Loucy (cell line): ENCODE data around the gene CCDC88A.
"Not testable (repeated sequence)": the region's sequence is repeated elsewhere in the genome, so short reads cannot be mapped to it uniquely, and the experiment has no call there.

ENCODE experiments used
- H2AFZ ChIP-seq: fragments of 200-600 bp; sonication (generic); 2 replicates; pipeline ENCODE4 v1.6.0; 2016; ENCODE audit warnings: antibody characterized with exemption, mild to moderate bottlenecking, low read length, moderate library complexity
- H3F3A ChIP-seq: fragments of 200-600 bp; 2 replicates; pipeline ENCODE4 v1.6.0; 2016; ENCODE audit warnings: antibody characterized with exemption, low read depth, mild to moderate bottlenecking
- H3K27me3 ChIP-seq: fragments of 200-600 bp; sonication (generic); 2 replicates; pipeline ENCODE4 v1.6.1; 2014; ENCODE audit warnings: low read length, mild to moderate bottlenecking; ENCODE audit not compliant: insufficient read depth, poor library complexity, severe bottlenecking
- H3K36me3 ChIP-seq: fragments of 200-600 bp; sonication (generic); 2 replicates; pipeline ENCODE4 v1.6.1; 2016; ENCODE audit warnings: low read length; ENCODE audit not compliant: insufficient read depth
- H3K4me1 ChIP-seq: fragments of 200-600 bp; sonication (generic); 2 replicates; pipeline ENCODE4 v1.5.1; 2014; ENCODE audit warnings: low read length, mild to moderate bottlenecking; ENCODE audit not compliant: insufficient read depth, poor library complexity, severe bottlenecking
- H3K4me2 ChIP-seq: fragments of 200-600 bp; sonication (generic); 2 replicates; pipeline ENCODE4 v1.6.0; 2014; ENCODE audit warnings: antibody characterized with exemption, low read length, low read depth, mild to moderate bottlenecking; ENCODE audit not compliant: poor library complexity, severe bottlenecking
- H3K4me3 ChIP-seq: fragments of 200-600 bp; sonication (generic); 2 replicates; pipeline ENCODE4 v1.5.1; 2014; ENCODE audit warnings: low read length, mild to moderate bottlenecking, mixed read lengths; ENCODE audit not compliant: poor library complexity, severe bottlenecking
- H3K79me2 ChIP-seq: fragments of 200-600 bp; sonication (generic); 2 replicates; pipeline ENCODE4 v1.6.1; 2014; ENCODE audit warnings: low read length; ENCODE audit not compliant: insufficient read depth
- H3K9ac ChIP-seq: fragments of 200-600 bp; sonication (generic); 2 replicates; pipeline ENCODE4 v1.6.0; 2014; ENCODE audit warnings: mild to moderate bottlenecking, low read depth, low read length, moderate library complexity; ENCODE audit not compliant: poor library complexity, severe bottlenecking
- H3K9me2 ChIP-seq: fragments of 200-600 bp; sonication (generic); replicated peaks from 2 replicates; pipeline ENCODE4 v1.6.1; 2016; ENCODE audit warnings: low read depth, low read length, mixed read lengths
- H3K9me3 ChIP-seq: fragments of 200-600 bp; sonication (generic); 2 replicates; pipeline ENCODE4 v1.6.1; 2014; ENCODE audit warnings: mild to moderate bottlenecking, antibody characterized with exemption, low read length, low read depth; ENCODE audit not compliant: insufficient read depth
- H4K20me1 ChIP-seq: fragments of 200-600 bp; sonication (generic); 2 replicates; pipeline ENCODE4 v1.6.0; 2014; ENCODE audit warnings: antibody characterized with exemption, low read length, mild to moderate bottlenecking; ENCODE audit not compliant: insufficient read depth, poor library complexity, severe bottlenecking
- CTCF ChIP-seq: fragments of 200-600 bp; sonication (generic); conservative IDR thresholded peaks from 2 replicates; pipeline ENCODE4 v1.5.1; 2014; ENCODE audit warnings: mild to moderate bottlenecking, antibody characterized with exemption, low read length
- EZH2phosphoT487 ChIP-seq: fragments of 200-600 bp; IDR thresholded peaks from 2 replicates; pipeline ENCODE4 v1.6.1; 2018; ENCODE audit warnings: antibody characterized with exemption, mild to moderate bottlenecking, moderate library complexity, borderline replicate concordance

CCDC88A gene

GRCh38 chr2:55452879-55453278 is 33.2 kb upstream of the CCDC88A start:
- Histone ChIP-seq H3K27me3 (no peaks in the 10 kb centered on the region), H3K9me2 (no peaks in the 10 kb centered on the region), H4K20me1 (no peaks in the 10 kb centered on the region), H2AFZ (0 out of 2 replicates have a peak overlapping the region, but pooled peaks have one; percentile 17), H3K4me2 (no peak overlapping the region), H3K9ac (no peak overlapping the region), H3F3A (0 out of 2 replicates have a peak, but pooled peaks cover 2% of the 10 kb centered on the region), H3K36me3 (no peaks in the 10 kb centered on the region), H3K9me3 (no peaks in the 10 kb centered on the region), H3K4me3 (no peak overlapping the region), H3K79me2 (no peaks in the 10 kb centered on the region), H3K4me1 (no peaks in the 10 kb centered on the region)
- no peak for TF ChIP-seq EZH2phosphoT487
- TF ChIP-seq CTCF: no peak

GRCh38 chr2:55451699-55452098 is 32.0 kb upstream of the CCDC88A start:
- H3K27me3 ChIP-seq: no peaks in the 10 kb centered on the region
- no peak overlapping the region for H3K9ac ChIP-seq
- H3K9me3 ChIP-seq: no peaks in the 10 kb centered on the region
- no peaks in the 10 kb centered on the region for H3K4me1 ChIP-seq
- no peaks in the 10 kb centered on the region for H3K79me2 ChIP-seq
- H3K4me3 ChIP-seq: no peak overlapping the region
- H3K36me3 ChIP-seq: no peaks in the 10 kb centered on the region
- TF ChIP-seq EZH2phosphoT487 (no peak), CTCF (no peak)
- H3F3A ChIP-seq: 0 out of 2 replicates have a peak, but pooled peaks cover 2% of the 10 kb centered on the region
- H4K20me1 ChIP-seq: no peaks in the 10 kb centered on the region
- H2AFZ ChIP-seq: no peak overlapping the region
- no peak overlapping the region for H3K4me2 ChIP-seq
- H3K9me2 ChIP-seq: no peaks in the 10 kb centered on the region

GRCh38 chr2:55450014-55450413 is 30.4 kb upstream of the CCDC88A start:
- H3K36me3 ChIP-seq, H3F3A ChIP-seq, H3K27me3 ChIP-seq, H3K4me2 ChIP-seq, H3K4me3 ChIP-seq, H3K9me3 ChIP-seq, H3K9ac ChIP-seq, H3K4me1 ChIP-seq, H3K79me2 ChIP-seq, H4K20me1 ChIP-seq, H3K9me2 ChIP-seq, H2AFZ ChIP-seq: not testable (repeated sequence)

- H3K27me3 ChIP-seq, H3K79me2 ChIP-seq, H3K4me2 ChIP-seq, H2AFZ ChIP-seq, H3K4me3 ChIP-seq, H3K9ac ChIP-seq, H3F3A ChIP-seq, H3K9me3 ChIP-seq, H3K36me3 ChIP-seq, H3K9me2 ChIP-seq, H4K20me1 ChIP-seq, H3K4me1 ChIP-seq: not testable (repeated sequence)
Measured at GRCh38 chr2:55442045-55442760, 22.5 kb upstream of the CCDC88A start.
